Lower leg skin (tissue), 4 donors: ENCODE measurements around the gene PALLD. TPM values are rescaled to one million over a fixed set of nuclear protein-coding genes. Genes with fewer than 3 reads are reported as not detected.

ENCODE experiments used
- DNase-seq, 2 donors: peaks; one replicate each; pipeline ENCODE4 v3.0.0-alpha.2; 2019; ENCODE audit warnings: low spot score in 2 of 2
- H3K4me3 ChIP-seq: fragments of 200-600 bp; sonication (generic); 2 replicates; pipeline ENCODE4 v1.5.1; 2017; ENCODE audit warnings: mild to moderate bottlenecking, low read depth; ENCODE audit not compliant: poor library complexity, severe bottlenecking
- POLR2A ChIP-seq, 2 donors: fragments of 450-650 bp; IDR thresholded peaks; one replicate each; pipeline ENCODE4 v1.6.1; 2016 to 2017; ENCODE audit warnings: antibody characterized with exemption in 2 of 2, mild to moderate bottlenecking in 1 of 2, moderate library complexity in 1 of 2
- WGBS, 2 donors: methylation state at CpG; one replicate each; pipeline ENCODE4 v1.1.5; 2018; 5-methylcytosine and 5-hydroxymethylcytosine counted together
- intact Hi-C: fragments of 100-400 bp; cut with DNase I; formaldehyde crosslinking; loops from one replicate; pipeline ENCODE4 v1.15.0; 2023; ENCODE audit warnings: low total_unique reads
- total RNA-seq, 4 donors: library from RNA; depleted of rRNA; stranded (reverse); fragments of >200 nt; gene quantifications; one replicate each; pipeline ENCODE4 v1.1.0, GENCODE V29; 2016
- TF ChIP-seq, protein P1 (sequence below), 3 donors: fragments of 450-650 bp; IDR thresholded peaks; one replicate each; pipeline ENCODE4 v1.5.1; 2016; ENCODE audit warnings: antibody characterized with exemption in 3 of 3, mild to moderate bottlenecking in 3 of 3, moderate library complexity in 2 of 3

PALLD gene
- total RNA-seq, 4 donors from 2014 or later = 46.1 to 103 (median 77.6) TPM

DNA sequence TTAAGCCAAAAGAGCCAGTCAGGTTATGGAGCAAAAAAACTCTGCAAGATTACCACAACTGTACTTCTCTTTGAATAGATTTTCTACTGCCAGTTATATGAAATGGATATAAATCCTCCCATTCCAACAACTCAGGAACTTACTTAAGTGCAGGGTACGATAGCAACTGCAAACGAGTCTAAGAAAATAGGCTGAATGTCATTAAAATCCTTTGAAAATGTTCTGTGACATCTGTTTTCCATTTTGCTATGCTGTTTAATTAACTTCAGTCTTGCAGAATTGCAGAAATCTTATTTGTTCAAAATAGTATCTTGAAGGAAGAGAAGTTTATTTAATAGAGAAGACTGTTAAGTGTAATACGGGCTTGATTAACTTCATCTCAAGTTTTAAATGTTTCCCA, 243.8 kb downstream of the PALLD start:
- 66 to 69% methylated on average over 3 of the region's 3 CpGs for WGBS, 2 donors
- no peak for DNase-seq
- TF ChIP-seq POLR2A (IDR thresholded peaks at IDR 0.05) = no peak
- TF ChIP-seq, protein P1, sequence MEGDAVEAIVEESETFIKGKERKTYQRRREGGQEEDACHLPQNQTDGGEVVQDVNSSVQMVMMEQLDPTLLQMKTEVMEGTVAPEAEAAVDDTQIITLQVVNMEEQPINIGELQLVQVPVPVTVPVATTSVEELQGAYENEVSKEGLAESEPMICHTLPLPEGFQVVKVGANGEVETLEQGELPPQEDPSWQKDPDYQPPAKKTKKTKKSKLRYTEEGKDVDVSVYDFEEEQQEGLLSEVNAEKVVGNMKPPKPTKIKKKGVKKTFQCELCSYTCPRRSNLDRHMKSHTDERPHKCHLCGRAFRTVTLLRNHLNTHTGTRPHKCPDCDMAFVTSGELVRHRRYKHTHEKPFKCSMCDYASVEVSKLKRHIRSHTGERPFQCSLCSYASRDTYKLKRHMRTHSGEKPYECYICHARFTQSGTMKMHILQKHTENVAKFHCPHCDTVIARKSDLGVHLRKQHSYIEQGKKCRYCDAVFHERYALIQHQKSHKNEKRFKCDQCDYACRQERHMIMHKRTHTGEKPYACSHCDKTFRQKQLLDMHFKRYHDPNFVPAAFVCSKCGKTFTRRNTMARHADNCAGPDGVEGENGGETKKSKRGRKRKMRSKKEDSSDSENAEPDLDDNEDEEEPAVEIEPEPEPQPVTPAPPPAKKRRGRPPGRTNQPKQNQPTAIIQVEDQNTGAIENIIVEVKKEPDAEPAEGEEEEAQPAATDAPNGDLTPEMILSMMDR (IDR thresholded peaks at IDR 0.05) = no peak

DNA sequence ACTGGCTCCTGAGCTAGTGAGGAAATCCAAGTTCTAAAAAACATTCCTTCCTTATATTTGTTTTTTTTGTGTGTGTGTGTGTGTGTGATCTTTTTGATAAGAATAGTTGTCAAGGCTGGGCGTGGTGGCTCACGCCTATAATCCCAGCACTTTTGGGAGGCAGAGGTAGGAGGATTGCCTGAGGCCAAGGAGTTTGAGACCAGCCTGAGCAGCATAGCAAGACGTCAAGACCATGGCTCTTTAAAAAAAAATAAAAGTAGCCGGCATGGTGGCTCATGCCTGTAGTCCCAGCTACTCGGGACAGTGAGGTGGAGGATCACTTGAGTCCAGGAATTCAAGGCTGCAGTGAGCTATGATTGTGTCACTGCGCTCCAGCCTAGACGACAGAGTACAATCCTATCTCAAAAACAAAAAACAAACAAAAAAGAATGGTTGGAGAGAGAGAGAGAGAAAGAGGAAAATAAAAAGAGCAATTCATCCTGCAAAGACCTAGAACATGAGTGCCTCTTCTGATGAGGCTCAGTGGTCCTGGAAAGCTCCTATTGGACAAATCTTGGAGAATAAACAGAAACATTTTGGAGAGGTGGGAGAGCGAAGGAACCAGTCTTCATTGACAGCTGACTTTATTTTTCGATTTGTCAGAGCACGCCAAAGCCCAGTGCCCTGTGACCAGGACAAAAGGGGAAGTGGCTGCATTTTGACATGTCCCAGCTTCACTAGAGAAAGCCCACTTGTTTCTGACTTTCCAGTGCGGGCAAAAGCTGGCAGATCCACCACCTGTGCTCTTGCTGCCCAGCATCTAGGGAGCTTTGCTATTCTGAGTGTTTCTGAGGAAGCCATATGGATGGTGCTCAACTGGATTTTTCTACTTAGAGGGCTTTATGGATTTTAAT, 244.7 kb downstream of the PALLD start:
- no peak for DNase-seq
- intact Hi-C loops = no loop called here
- 76 to 79% methylated on average over 11 of the region's 11 CpGs for WGBS, 2 donors
- no peak overlapping the region for H3K4me3 ChIP-seq
- TF ChIP-seq, protein P1 (IDR thresholded peaks at IDR 0.05) = no peak
- TF ChIP-seq POLR2A (IDR thresholded peaks at IDR 0.05) = no peak

More for the DNA sequence above, 243.8 kb downstream of the PALLD start:
- intact Hi-C loops = no loop called here
- H3K4me3 ChIP-seq = no peak overlapping the region

DNA sequence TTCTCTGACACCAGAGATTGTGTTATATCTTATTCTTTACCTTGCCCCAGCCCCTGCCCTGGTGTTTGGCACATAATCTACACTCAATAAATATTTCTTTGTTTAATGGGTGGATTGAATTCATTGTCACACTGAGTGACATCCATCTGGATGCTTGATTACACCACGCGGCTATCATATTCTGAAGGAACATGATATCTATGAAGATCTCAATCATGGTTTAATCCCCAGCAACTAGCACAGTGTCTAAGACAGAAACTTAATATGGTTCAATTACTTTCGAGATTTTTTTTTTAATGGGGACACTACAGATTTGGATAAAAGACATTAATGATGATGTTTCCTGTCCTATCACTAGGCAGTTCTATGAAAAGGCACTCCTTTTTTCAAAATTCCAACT, 246.3 kb downstream of the PALLD start:
- TF ChIP-seq, protein P1 (IDR thresholded peaks at IDR 0.05) = no peak
- TF ChIP-seq POLR2A (IDR thresholded peaks at IDR 0.05) = no peak
- DNase-seq = no peak
- 96 to 98% methylated on average over 3 of the region's 3 CpGs for WGBS, 2 donors

DNA sequence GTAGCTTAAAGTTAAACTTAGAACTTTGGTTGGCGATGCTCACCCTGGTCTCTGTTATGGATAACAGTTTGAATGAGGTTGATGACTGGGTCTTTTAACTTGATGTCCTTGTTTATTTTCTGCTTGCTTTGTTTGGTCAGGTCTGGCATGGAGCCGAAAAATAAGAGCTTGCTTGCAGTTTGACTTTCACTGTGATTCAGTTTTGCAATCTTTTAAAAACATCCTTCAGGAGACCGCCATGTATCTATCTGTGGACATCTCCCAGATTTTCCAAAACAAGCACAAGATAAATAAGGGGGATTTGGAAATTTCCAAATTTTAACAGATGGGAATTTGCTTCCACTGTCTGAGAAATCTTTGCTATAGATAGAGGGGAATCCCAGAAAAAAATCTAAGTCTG, 246.7 kb downstream of the PALLD start:
- intact Hi-C loops = no loop called here
- H3K4me3 ChIP-seq = no peak overlapping the region
- TF ChIP-seq, protein P1 (IDR thresholded peaks at IDR 0.05) = no peak
- TF ChIP-seq POLR2A (IDR thresholded peaks at IDR 0.05) = no peak
- DNase-seq = no peak
- WGBS, 2 donors = 71 to 73% methylated on average over 3 of the region's 3 CpGs

More for the DNA sequence above, 246.3 kb downstream of the PALLD start:
- H3K4me3 ChIP-seq = no peak overlapping the region
- intact Hi-C loops = no loop called here

DNA sequence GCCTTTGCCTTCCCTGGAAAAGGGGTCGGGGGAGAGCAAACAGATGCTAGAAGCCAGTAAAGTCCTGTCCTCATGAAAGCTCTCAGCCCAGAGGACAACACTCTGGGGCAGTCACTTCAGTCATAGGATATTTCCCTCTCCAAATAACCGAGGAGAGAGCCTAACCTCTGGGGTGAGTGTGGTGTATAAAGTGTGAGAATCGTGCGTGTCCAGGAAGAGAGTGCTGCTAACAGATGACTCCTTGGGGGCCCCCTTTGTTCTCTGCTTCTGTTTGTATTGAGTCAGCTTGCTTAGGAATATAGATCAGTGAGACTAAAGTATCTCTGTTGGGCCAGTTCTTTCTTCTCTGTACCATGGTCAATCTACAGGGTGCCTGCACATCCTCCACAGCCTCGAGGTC, 247.2 kb downstream of the PALLD start:
- 72 to 80% methylated on average over 5 of the region's 5 CpGs for WGBS, 2 donors
- TF ChIP-seq, protein P1 (IDR thresholded peaks at IDR 0.05) = no peak
- TF ChIP-seq POLR2A (IDR thresholded peaks at IDR 0.05) = no peak
- H3K4me3 ChIP-seq = no peak overlapping the region
- no peak for DNase-seq
- intact Hi-C loops = no loop called here
